ENCODE results near the gene CCDC179. TPM values are rescaled to one million over a fixed set of nuclear protein-coding genes. Genes with fewer than 3 reads are reported as not detected.

CCDC179 gene
- total and polyA plus RNA-seq, 2 donors from 2014 or later, result not detected

GRCh38 chr11:22869325-22869724, 9.1 kb upstream of the CCDC179 start:
- no peaks in the 10 kb centered on the region for H3K36me3 ChIP-seq (ENCODE audit: control insufficient read depth in 2 of 3, insufficient read depth in 3 of 3, low read length in 3 of 3)
- H3K4me3 ChIP-seq (ENCODE audit: low read length in 3 of 3), result no peak overlapping the region
- no peaks in the 10 kb centered on the region for H3K9me3 ChIP-seq (ENCODE audit: control insufficient read depth in 2 of 3, insufficient read depth in 1 of 3, low read length in 3 of 3)
- H3K27me3 ChIP-seq (ENCODE audit: control insufficient read depth, insufficient read depth, low read length), result no peaks in the 10 kb centered on the region
- intact Hi-C loops (cut with DNase I), result no loop called here
- no peak overlapping the region for H3K27ac ChIP-seq (ENCODE audit: low read depth in 2 of 2, low read length in 2 of 2)
- DNase-seq (no peak), FAIRE-seq (no peak)
- H3K4me1 ChIP-seq (ENCODE audit: control insufficient read depth in 2 of 3, insufficient read depth in 2 of 3, low read depth in 1 of 3, low read length in 3 of 3), result no peaks in the 10 kb centered on the region
- TF ChIP-seq, protein P1, sequence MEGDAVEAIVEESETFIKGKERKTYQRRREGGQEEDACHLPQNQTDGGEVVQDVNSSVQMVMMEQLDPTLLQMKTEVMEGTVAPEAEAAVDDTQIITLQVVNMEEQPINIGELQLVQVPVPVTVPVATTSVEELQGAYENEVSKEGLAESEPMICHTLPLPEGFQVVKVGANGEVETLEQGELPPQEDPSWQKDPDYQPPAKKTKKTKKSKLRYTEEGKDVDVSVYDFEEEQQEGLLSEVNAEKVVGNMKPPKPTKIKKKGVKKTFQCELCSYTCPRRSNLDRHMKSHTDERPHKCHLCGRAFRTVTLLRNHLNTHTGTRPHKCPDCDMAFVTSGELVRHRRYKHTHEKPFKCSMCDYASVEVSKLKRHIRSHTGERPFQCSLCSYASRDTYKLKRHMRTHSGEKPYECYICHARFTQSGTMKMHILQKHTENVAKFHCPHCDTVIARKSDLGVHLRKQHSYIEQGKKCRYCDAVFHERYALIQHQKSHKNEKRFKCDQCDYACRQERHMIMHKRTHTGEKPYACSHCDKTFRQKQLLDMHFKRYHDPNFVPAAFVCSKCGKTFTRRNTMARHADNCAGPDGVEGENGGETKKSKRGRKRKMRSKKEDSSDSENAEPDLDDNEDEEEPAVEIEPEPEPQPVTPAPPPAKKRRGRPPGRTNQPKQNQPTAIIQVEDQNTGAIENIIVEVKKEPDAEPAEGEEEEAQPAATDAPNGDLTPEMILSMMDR (IDR thresholded peaks at IDR 0.05; ENCODE audit: borderline replicate concordance, extremely low read depth, insufficient read depth), result no peak
- H3K9ac ChIP-seq (ENCODE audit: low read length in 3 of 3), result no peak overlapping the region

- Histone ChIP-seq H3K36me3 (ENCODE audit: control insufficient read depth in 2 of 3, insufficient read depth in 3 of 3, low read length in 3 of 3) (no peaks in the 10 kb centered on the region), H3K27me3 (ENCODE audit: control insufficient read depth, insufficient read depth, low read length) (no peaks in the 10 kb centered on the region), H3K27ac (ENCODE audit: low read depth in 2 of 2, low read length in 2 of 2) (no peak overlapping the region), H3K9me3 (ENCODE audit: control insufficient read depth in 2 of 3, insufficient read depth in 1 of 3, low read length in 3 of 3) (no peaks in the 10 kb centered on the region), H3K9ac (ENCODE audit: low read length in 3 of 3) (no peak overlapping the region), H3K4me3 (ENCODE audit: low read length in 3 of 3) (no peak overlapping the region), H3K4me1 (ENCODE audit: control insufficient read depth in 2 of 3, insufficient read depth in 2 of 3, low read depth in 1 of 3, low read length in 3 of 3) (no peaks in the 10 kb centered on the region)
- TF ChIP-seq, protein P1 (IDR thresholded peaks at IDR 0.05; ENCODE audit: borderline replicate concordance, extremely low read depth, insufficient read depth), result no peak
- intact Hi-C loops (cut with DNase I), result no loop called here
- FAIRE-seq (no peak), DNase-seq (no peak)
Observed at GRCh38 chr11:22859756-22860155, 518 bp downstream of the CCDC179 start.

DNA sequence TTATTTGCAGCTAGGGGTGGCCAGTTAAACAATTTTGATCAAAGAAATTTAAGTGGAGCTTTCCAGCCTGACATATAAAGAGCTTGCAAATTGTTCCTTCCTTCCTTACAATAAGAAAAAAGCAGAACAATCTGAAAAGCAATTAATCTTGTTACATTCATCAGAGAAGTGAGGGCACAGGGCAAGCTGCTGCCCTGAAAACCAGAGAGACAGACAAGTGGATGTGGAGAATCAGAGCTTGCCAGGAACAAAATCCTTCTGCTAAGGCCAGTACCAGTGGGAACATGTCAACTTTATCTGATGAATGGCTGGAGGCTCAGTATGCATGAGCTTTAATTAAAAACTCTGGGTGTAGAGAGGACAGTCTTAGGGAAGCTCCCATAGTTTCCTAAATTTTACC, 8.8 kb downstream of the CCDC179 start:
- FAIRE-seq (no peak), DNase-seq (no peak)
- H3K9me3 ChIP-seq (ENCODE audit: control insufficient read depth in 2 of 3, insufficient read depth in 1 of 3, low read length in 3 of 3), result no peaks in the 10 kb centered on the region
- no peaks in the 10 kb centered on the region for H3K36me3 ChIP-seq (ENCODE audit: control insufficient read depth in 2 of 3, insufficient read depth in 3 of 3, low read length in 3 of 3)
- no peak overlapping the region for H3K4me3 ChIP-seq (ENCODE audit: low read length in 3 of 3)
- H3K27ac ChIP-seq (ENCODE audit: low read depth in 2 of 2, low read length in 2 of 2), result no peak overlapping the region
- H3K9ac ChIP-seq (ENCODE audit: low read length in 3 of 3), result no peak overlapping the region
- intact Hi-C loops (cut with DNase I), result no loop called here
- TF ChIP-seq, protein P1 (IDR thresholded peaks at IDR 0.05; ENCODE audit: borderline replicate concordance, extremely low read depth, insufficient read depth), result no peak
- H3K4me1 ChIP-seq (ENCODE audit: control insufficient read depth in 2 of 3, insufficient read depth in 2 of 3, low read depth in 1 of 3, low read length in 3 of 3), result no peaks in the 10 kb centered on the region
- H3K27me3 ChIP-seq (ENCODE audit: control insufficient read depth, insufficient read depth, low read length), result no peaks in the 10 kb centered on the region

GRCh38 chr11:22846726-22847125, 13.5 kb downstream of the CCDC179 start:
- TF ChIP-seq, protein P1 (IDR thresholded peaks at IDR 0.05; ENCODE audit: borderline replicate concordance, extremely low read depth, insufficient read depth), result no peak
- Histone ChIP-seq H3K9ac (ENCODE audit: low read length in 3 of 3) (no peak overlapping the region), H3K27me3 (ENCODE audit: control insufficient read depth, insufficient read depth, low read length) (no peaks in the 10 kb centered on the region), H3K4me1 (ENCODE audit: control insufficient read depth in 2 of 3, insufficient read depth in 2 of 3, low read depth in 1 of 3, low read length in 3 of 3) (no peaks in the 10 kb centered on the region), H3K9me3 (ENCODE audit: control insufficient read depth in 2 of 3, insufficient read depth in 1 of 3, low read length in 3 of 3) (no peaks in the 10 kb centered on the region), H3K36me3 (ENCODE audit: control insufficient read depth in 2 of 3, insufficient read depth in 3 of 3, low read length in 3 of 3) (no peaks in the 10 kb centered on the region), H3K4me3 (ENCODE audit: low read length in 3 of 3) (no peak overlapping the region), H3K27ac (ENCODE audit: low read depth in 2 of 2, low read length in 2 of 2) (no peak overlapping the region)
- peak; percentile 84 for FAIRE-seq
- intact Hi-C loops (cut with DNase I), result no loop called here
- no peak for DNase-seq
